ENCODE measurements around the gene BBS5.
"Not testable (repeated sequence)": the region's sequence is repeated elsewhere in the genome, so short reads cannot be mapped to it uniquely, and the experiment has no call there.

Gene BBS5

DNA sequence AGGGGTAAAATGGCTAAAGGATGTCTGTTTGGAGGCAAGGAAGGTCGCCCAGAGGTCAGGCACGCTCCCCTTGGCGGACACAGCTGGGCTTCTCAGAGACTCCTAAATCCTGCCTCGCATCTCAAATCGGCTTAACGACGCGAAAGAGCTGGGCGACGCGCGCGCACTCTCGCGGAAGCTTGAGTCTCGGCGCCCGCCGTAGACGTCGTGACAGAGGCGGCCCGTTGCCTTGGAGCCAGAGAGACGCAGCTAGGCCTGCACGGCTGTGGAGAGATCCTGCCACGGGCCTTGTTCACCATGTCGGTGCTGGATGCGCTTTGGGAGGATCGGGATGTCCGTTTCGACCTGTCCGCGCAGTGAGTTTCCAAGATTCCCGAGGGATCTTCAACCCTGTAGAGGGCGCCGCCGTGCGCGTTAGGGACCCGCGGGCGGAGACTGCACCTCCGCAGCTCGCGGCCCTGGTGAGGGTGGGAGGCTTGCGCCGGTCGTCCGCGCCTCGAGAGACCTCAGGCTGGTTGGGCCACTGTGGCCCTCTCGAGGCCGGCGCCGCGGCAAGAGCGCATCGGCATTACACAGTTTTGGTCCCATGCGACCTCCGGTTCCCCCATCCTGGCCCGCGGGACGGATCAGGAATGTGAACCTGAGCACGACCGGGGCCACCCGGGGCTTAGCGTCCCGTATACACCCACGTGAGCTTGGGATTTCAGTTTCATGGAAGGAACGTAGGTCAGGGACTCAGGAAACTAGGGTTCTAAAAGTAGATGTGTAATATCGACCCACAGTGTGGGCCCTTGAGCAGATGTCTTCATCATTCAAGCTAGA is at the start of gene BBS5:
TSS of gene BBS5 (plus strand) at position 238 of the 822 bp plus-strand sequence. CDS start at position 298, 60 bp downstream.
- peak; percentile 34 for DNase-seq

DNA sequence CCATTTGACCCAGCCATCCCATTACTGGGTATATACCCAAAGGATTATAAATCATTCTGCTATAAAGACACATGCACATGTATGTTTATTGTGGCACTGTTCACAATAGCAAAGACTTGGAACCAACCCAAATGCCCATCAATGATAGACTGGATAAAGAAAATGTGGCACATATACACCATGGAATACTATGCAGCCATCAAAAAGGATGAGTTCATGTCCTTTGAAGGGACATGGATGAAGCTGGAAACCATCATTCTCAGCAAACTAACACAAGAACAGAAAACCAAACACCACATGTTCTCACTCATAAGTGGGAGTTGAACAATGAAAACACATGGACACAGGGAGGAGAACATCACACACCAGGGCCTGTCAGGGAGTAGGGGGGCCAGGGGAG is 47.5 kb upstream of the BBS5 start:
- DNase-seq: not testable (repeated sequence)

GRCh38 chr2:169434236-169434635 is 45.1 kb upstream of the BBS5 start:
- DNase-seq: not testable (repeated sequence)

- DNase-seq: no peak
These were observed 40.7 kb upstream of the BBS5 start for GRCh38 chr2:169438466-169439072.

DNA sequence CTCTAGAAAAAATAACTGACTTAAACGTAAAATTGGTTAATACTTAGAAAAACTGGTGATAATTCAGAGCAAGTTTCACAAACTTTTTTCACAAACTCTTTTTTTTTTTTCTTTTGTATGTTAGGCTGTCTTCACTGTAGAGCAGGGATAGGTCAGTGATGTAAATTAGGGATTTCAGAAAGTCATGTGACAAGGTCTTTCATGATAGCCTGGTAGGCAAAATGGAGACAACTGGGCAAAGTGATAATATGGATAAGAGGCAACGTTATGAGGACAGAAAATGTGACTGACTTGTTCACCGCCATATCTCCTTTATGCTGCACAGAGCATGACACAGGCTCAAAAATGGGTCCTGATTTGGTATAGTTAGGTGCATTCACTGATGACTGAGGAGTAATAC is 39.4 kb upstream of the BBS5 start:
- DNase-seq: no peak

DNA sequence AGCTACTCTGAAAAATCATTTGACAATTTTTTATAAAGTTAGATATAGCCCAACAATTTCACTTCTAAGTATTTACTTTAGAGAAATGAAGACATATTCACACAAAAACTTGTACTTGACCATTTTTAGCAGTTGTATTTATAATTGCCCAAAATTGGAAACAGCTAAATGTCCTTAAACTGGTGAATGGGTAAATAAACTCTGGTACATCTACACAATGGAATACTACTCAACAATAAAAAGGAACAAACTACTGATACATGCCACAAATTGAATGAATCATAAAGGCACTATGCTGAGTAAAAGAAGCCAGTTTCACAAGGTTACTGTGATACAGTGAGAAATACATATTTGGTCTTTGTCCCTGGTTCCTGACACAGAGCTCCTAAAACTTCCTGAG is 32.8 kb upstream of the BBS5 start:
- no peak for DNase-seq

GRCh38 chr2:169448316-169448715 is 31.0 kb upstream of the BBS5 start:
- no peak for DNase-seq

DNA sequence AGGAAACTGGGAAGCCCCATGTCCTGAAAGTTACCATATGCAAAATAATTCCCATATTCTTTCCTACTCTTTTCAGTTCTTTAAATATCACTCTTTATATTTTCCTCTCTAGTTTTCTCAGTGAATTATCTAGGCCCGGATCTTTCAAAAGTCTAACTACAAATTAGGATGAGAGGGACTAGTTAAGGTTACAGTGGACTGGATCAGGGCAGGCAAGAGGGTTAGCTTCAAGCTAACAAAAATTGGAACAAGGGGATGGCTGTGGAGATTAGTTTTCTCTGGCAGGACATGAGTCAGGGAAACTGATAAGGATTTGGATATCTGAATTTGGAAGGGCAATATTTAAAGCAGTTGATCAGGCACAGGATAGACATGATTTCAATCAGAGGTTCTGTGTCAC is 30.4 kb upstream of the BBS5 start:
- DNase-seq: no peak

DNA sequence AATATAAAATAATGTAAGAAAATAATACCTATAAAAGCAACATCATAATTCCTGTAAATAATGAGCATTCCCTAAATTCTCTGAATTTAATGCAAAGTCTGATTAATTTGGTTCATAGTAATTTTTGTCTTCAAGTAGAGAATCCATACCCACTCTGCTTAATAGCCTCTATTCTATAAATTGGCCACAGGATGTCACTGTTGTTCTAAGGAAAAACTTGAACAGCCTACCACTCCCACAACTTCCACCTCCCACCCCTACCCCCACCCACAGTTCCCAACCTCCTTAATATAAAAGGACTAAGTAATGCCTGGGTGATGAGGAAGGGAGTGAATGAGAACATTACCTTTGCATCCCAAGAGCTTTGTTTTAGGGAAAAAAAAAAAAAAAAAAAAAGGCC is 27.2 kb upstream of the BBS5 start:
- peak; percentile 25 for DNase-seq

- not testable (repeated sequence) for DNase-seq
These were observed 26.2 kb upstream of the BBS5 start for GRCh38 chr2:169453044-169453443.

DNA sequence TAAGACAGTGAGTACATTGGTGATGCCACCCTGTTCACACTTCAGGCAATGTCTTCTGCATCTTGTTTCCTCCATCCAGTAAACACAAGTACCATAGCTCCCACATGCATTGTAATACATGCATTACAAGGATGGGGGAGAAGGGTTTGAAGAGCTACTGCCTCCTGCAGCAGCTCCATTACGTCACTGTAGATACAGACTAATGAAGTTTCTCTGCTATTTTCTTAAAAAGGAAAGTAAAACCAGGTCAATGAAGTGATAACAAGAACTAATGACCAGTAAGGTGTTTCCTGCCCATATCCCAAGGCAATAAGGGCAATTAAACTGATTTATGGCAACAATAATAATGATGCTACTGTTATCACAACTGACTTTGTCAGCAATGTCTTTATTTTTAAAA is 18.2 kb upstream of the BBS5 start:
- DNase-seq: no peak

GRCh38 chr2:169462896-169463695 is 16.2 kb upstream of the BBS5 start:
- DNase-seq: no peak

GRCh38 chr2:169464466-169464865 is 14.8 kb upstream of the BBS5 start:
- no peak for DNase-seq

GRCh38 chr2:169464882-169465281 is 14.4 kb upstream of the BBS5 start:
- peak; percentile 15 for DNase-seq

GRCh38 chr2:169468841-169469240 is 10.5 kb upstream of the BBS5 start:
- no peak for DNase-seq

DNA sequence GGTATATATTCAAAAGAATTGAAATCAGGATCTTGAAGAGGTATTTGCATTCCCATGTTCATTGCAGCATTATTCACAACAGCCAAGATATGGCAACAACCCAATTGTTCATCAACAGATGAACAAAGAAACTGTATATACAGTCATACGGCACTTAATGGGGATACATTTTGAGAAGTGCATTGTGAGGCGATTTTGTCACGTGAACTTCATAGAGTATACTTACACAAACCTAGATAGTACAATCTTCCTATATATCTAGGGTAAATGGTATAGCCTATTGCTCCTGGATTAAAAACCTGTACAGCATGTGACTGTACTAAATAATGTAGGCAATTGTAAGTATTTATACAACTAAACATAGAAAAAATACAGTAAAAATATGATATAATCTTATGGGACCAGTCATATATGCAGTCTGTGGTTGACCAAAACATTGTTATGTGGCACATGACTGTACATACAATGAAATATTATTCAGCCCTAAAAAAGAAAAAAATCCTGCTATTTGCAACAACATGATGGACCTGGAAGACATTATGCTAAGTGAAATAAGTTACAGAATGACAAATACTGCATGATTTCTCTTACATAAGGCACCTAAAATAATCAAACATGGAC is 9.2 kb upstream of the BBS5 start:
- DNase-seq: no peak

DNA sequence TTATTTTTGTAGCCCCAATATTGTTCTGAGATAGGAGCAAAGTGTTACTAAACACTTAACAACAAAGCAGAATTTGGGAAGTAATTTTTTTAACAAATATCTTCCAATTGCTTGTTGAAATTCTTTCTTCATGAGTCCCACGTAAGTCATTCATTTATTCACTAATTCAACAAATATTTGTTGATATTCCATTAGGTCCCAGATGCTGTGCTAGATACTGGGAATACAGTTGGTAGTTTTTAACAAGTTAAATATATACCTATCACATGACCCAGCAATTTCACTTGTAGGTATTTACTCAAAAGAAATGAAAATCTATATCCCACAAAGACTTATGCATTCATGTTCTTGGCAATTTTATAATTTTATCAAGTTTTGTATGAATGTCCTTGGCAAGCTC is 7.0 kb upstream of the BBS5 start:
- no peak for DNase-seq

GRCh38 chr2:169476459-169476858 is 2.8 kb upstream of the BBS5 start:
- DNase-seq: no peak

GRCh38 chr2:169478339-169478738 is 955 bp upstream of the BBS5 start:
- no peak for DNase-seq

- no peak for DNase-seq
These were observed 493 bp upstream of the BBS5 start for GRCh38 chr2:169478745-169479256.

GRCh38 chr2:169480079-169480465 is 778 bp downstream of the BBS5 start:
- no peak for DNase-seq

GRCh38 chr2:169485650-169486138 is 6.4 kb downstream of the BBS5 start:
- DNase-seq: no peak

GRCh38 chr2:169486487-169486886 is 7.2 kb downstream of the BBS5 start:
- no peak for DNase-seq

All from NCI-H748 treated with DMSO at 0.1 percent for 48 hours (cell line).